Peyer's patch (tissue), 4 donors: Measurements from ENCODE around the gene RCC2. TPM values are rescaled to one million over a fixed set of nuclear protein-coding genes. Genes with fewer than 3 reads are reported as not detected.

Experiments used
- DNase-seq, 3 donors: peaks; one replicate each; pipeline ENCODE4 v3.0.0-alpha.2; 2017 to 2019
- H3K27ac ChIP-seq, 4 donors: fragments of 200-600 bp; sonication (generic); one replicate each; pipeline ENCODE4 v1.5.1; 2016 to 2019
- H3K27me3 ChIP-seq, 2 donors: fragments of 200-600 bp; sonication (generic); one replicate each; pipeline ENCODE4 v1.5.1; 2019
- H3K36me3 ChIP-seq, 3 donors: fragments of 200-600 bp; sonication (generic); one replicate each; pipeline ENCODE4 v1.5.1; 2016 to 2019
- H3K4me1 ChIP-seq, 4 donors: fragments of 200-600 bp; sonication (generic); one replicate each; pipeline ENCODE4 v1.5.1; 2016 to 2019
- H3K4me3 ChIP-seq, 4 donors: fragments of 200-600 bp; sonication (generic); 1 replicate in 3 of 4; 2 replicates in 1 of 4; pipeline ENCODE4 v1.5.1; 2016 to 2019; ENCODE audit warnings: mild to moderate bottlenecking in 1 of 4
- H3K9me3 ChIP-seq, 4 donors: fragments of 200-600 bp; sonication (generic); one replicate each; pipeline ENCODE4 v1.5.1; 2016 to 2019; ENCODE audit warnings: mild to moderate bottlenecking in 1 of 4
- CTCF ChIP-seq, 6 experiments: fragments of 450-650 bp in 4 of 6; fragments of 200-600 bp in 2 of 6; sonication (generic) in 1 of 6; IDR thresholded peaks; one replicate each; pipeline ENCODE4 v1.5.1; 2017 to 2019; ENCODE audit warnings: antibody characterized with exemption in 6 of 6, mild to moderate bottlenecking in 3 of 6, moderate library complexity in 1 of 6
- POLR2A ChIP-seq, 2 donors: fragments of 450-650 bp; IDR thresholded peaks; one replicate each; pipeline ENCODE4 v1.5.1; 2017; ENCODE audit warnings: antibody characterized with exemption in 2 of 2, mild to moderate bottlenecking in 2 of 2, moderate library complexity in 2 of 2
- total RNA-seq, 4 donors: library from RNA; depleted of rRNA; stranded (reverse); fragments of >200 nt; gene quantifications; one replicate each; pipeline ENCODE4 v1.1.0, GENCODE V29; 2016

Gene RCC2
- total RNA-seq, 4 donors from 2014 or later, result 22.9 to 54.5 (median 34.9) TPM

- Histone ChIP-seq H3K27me3 (no peaks in the 10 kb centered on the region), H3K9me3 (no peaks in the 10 kb centered on the region), H3K27ac (no peak overlapping the region), H3K36me3 (no peaks in the 10 kb centered on the region), H3K4me1 (no peaks in the 10 kb centered on the region), H3K4me3 (no peak overlapping the region)
- no peak for DNase-seq
- TF ChIP-seq CTCF (IDR thresholded peaks at IDR 0.05) (no peak), POLR2A (IDR thresholded peaks at IDR 0.05) (no peak)
Measured at GRCh38 chr1:17392199-17392740, 47.2 kb downstream of the RCC2 start.

GRCh38 chr1:17381161-17381560 is 58.3 kb downstream of the RCC2 start:
- TF ChIP-seq CTCF (IDR thresholded peaks at IDR 0.05) (no peak), POLR2A (IDR thresholded peaks at IDR 0.05) (no peak)
- Histone ChIP-seq H3K4me3 (no peak overlapping the region), H3K4me1 (no peaks in the 10 kb centered on the region), H3K9me3 (no peaks in the 10 kb centered on the region), H3K27ac (no peak overlapping the region), H3K36me3 (no peaks in the 10 kb centered on the region), H3K27me3 (no peaks in the 10 kb centered on the region)
- DNase-seq, result no peak

- Histone ChIP-seq H3K4me1 (no peaks in the 10 kb centered on the region), H3K4me3 (no peak overlapping the region), H3K9me3 (no peaks in the 10 kb centered on the region), H3K27ac (no peak overlapping the region), H3K27me3 (no peaks in the 10 kb centered on the region), H3K36me3 (no peaks in the 10 kb centered on the region)
- TF ChIP-seq CTCF (IDR thresholded peaks at IDR 0.05) (no peak), POLR2A (IDR thresholded peaks at IDR 0.05) (no peak)
- no peak for DNase-seq
Measured at GRCh38 chr1:17377325-17377953, 62.0 kb downstream of the RCC2 start.

GRCh38 chr1:17375651-17376050 is 63.8 kb downstream of the RCC2 start:
- H3K4me3 ChIP-seq, result no peak overlapping the region
- TF ChIP-seq POLR2A (IDR thresholded peaks at IDR 0.05) (no peak), CTCF (IDR thresholded peaks at IDR 0.05) (no peak)
- no peaks in the 10 kb centered on the region for H3K36me3 ChIP-seq
- H3K27ac ChIP-seq, result no peak overlapping the region
- DNase-seq, result no peak
- no peaks in the 10 kb centered on the region for H3K9me3 ChIP-seq
- no peaks in the 10 kb centered on the region for H3K4me1 ChIP-seq
- H3K27me3 ChIP-seq, result no peaks in the 10 kb centered on the region

- no peak overlapping the region for H3K4me3 ChIP-seq
- no peak for TF ChIP-seq POLR2A (IDR thresholded peaks at IDR 0.05)
- TF ChIP-seq CTCF (IDR thresholded peaks at IDR 0.05), result no peak
- no peaks in the 10 kb centered on the region for H3K27me3 ChIP-seq
- no peaks in the 10 kb centered on the region for H3K9me3 ChIP-seq
- DNase-seq, result no peak
- H3K4me1 ChIP-seq, result no peaks in the 10 kb centered on the region
- no peaks in the 10 kb centered on the region for H3K36me3 ChIP-seq
- no peak overlapping the region for H3K27ac ChIP-seq
Measured at GRCh38 chr1:17372955-17373354, 66.5 kb downstream of the RCC2 start.
